ENCODE measurements around the gene IGSF5.

GRCh38 chr21:39707316-39707715 is 37.7 kb upstream of the IGSF5 start:
- TF ChIP-seq CTCF (IDR thresholded peaks at IDR 0.05) (no peak), POLR2A (IDR thresholded peaks at IDR 0.05) (no peak)
